NCI-H146 treated with DMSO at 0.1 percent for 48 hours (cell line): ENCODE data around the gene C2CD4C.
"Not testable (repeated sequence)": the region's sequence is repeated elsewhere in the genome, so short reads cannot be mapped to it uniquely, and the experiment has no call there.

Source experiments
- DNase-seq: peaks from one replicate; lab custom pipeline; 2025; ENCODE audit not compliant: unreplicated experiment; lab: John Stamatoyannopoulos, UW

Gene C2CD4C

GRCh38 chr19:439167-439900, 30.4 kb upstream of the C2CD4C start:
- DNase-seq: no peak

GRCh38 chr19:438416-438958, 29.5 kb upstream of the C2CD4C start:
- no peak for DNase-seq

- DNase-seq: no peak
Measured at GRCh38 chr19:437041-437440, 28.1 kb upstream of the C2CD4C start.

GRCh38 chr19:436413-436950, 27.5 kb upstream of the C2CD4C start:
- DNase-seq: no peak

- no peak for DNase-seq
Measured at GRCh38 chr19:435707-436412, 26.9 kb upstream of the C2CD4C start.

- no peak for DNase-seq
Measured at GRCh38 chr19:435056-435706, 26.2 kb upstream of the C2CD4C start.

GRCh38 chr19:434152-434960, 25.4 kb upstream of the C2CD4C start:
- no peak for DNase-seq

GRCh38 chr19:430701-431100, 21.8 kb upstream of the C2CD4C start:
- no peak for DNase-seq

GRCh38 chr19:428149-428548, 19.2 kb upstream of the C2CD4C start:
- no peak for DNase-seq

- DNase-seq: not testable (repeated sequence)
Measured at GRCh38 chr19:427675-428074, 18.7 kb upstream of the C2CD4C start.

GRCh38 chr19:426725-427445, 17.9 kb upstream of the C2CD4C start:
- no peak for DNase-seq

GRCh38 chr19:425056-425455, 16.1 kb upstream of the C2CD4C start:
- DNase-seq: no peak

- no peak for DNase-seq
Measured at GRCh38 chr19:424546-424945, 15.6 kb upstream of the C2CD4C start.

GRCh38 chr19:423691-424466, 14.9 kb upstream of the C2CD4C start:
- no peak for DNase-seq

GRCh38 chr19:422917-423226, 13.9 kb upstream of the C2CD4C start:
- DNase-seq: not testable (repeated sequence)

GRCh38 chr19:422213-422916, 13.4 kb upstream of the C2CD4C start:
- DNase-seq: no peak

- no peak for DNase-seq
Measured at GRCh38 chr19:419721-420515, 11.0 kb upstream of the C2CD4C start.
